PC-9 (cell line): ENCODE results near the gene SOX18. TPM values are rescaled to one million over a fixed set of nuclear protein-coding genes. Genes with fewer than 3 reads are reported as not detected.

Experiments
- BruUV-seq: library from RNA; stranded (reverse); fragments of 400-500 nt; replicated peaks from 2 replicates; lab custom pipeline; 2021; lab: Mats Ljungman, UMichigan
- CTCF ChIA-PET: fragments of 300-600 bp; sonication (Branson Sonifier 250); formaldehyde crosslinking; loops from one replicate; lab custom pipeline; 2022; ENCODE audit warnings: antibody characterized with exemption; lab: Charles Lee
- POLR2A ChIA-PET: fragments of 300-600 bp; sonication (Branson Sonifier 250); formaldehyde crosslinking; loops from one replicate; lab custom pipeline; 2022; ENCODE audit warnings: antibody characterized with exemption; ENCODE audit not compliant: unreplicated experiment; lab: Charles Lee
- DNase-seq, 2 experiments: peaks; one replicate each; pipeline versions ENCODE4 v3.0.0 to v3.0.0-alpha.2; 2015 to 2022; ENCODE audit warnings: mixed read lengths in 1 of 2
- H2AFZ ChIP-seq: fragments of 200-600 bp; sonication (generic); 2 replicates; pipeline ENCODE4 v1.8.1; 2017; ENCODE audit warnings: antibody characterized with exemption
- H3F3A ChIP-seq: fragments of 200-600 bp; sonication (generic); 2 replicates; pipeline ENCODE4 v1.8.1; 2017; ENCODE audit warnings: antibody characterized with exemption, mild to moderate bottlenecking, low read depth; ENCODE audit not compliant: insufficient read depth
- H3K27ac ChIP-seq: fragments of 200-600 bp; sonication (generic); 2 replicates; pipeline ENCODE4 v1.6.1; 2016; ENCODE audit warnings: mixed run types
- H3K27me3 ChIP-seq: fragments of 200-600 bp; sonication (generic); 2 replicates; pipeline ENCODE4 v1.6.1; 2016; ENCODE audit warnings: low read depth, mixed run types; ENCODE audit not compliant: insufficient read depth
- H3K36me3 ChIP-seq: fragments of 200-600 bp; sonication (generic); 2 replicates; pipeline ENCODE4 v1.6.1; 2016; ENCODE audit warnings: low read depth, mixed run types
- H3K4me1 ChIP-seq: fragments of 200-600 bp; sonication (generic); replicated peaks from 2 replicates; pipeline ENCODE4 v1.6.1; 2016; ENCODE audit warnings: mixed run types; ENCODE audit not compliant: insufficient read depth
- H3K4me2 ChIP-seq: fragments of 200-600 bp; sonication (generic); 2 replicates; pipeline ENCODE4 v1.6.1; 2017; ENCODE audit warnings: mixed run types
- H3K4me3 ChIP-seq: fragments of 200-600 bp; sonication (generic); 2 replicates; pipeline ENCODE4 v1.6.1; 2016; ENCODE audit warnings: mixed run types
- H3K79me2 ChIP-seq: fragments of 200-600 bp; sonication (generic); 2 replicates; pipeline ENCODE4 v1.6.1; 2017; ENCODE audit warnings: low read depth, mixed run types
- H3K9me2 ChIP-seq: fragments of 200-600 bp; sonication (generic); 2 replicates; pipeline ENCODE4 v1.8.1; 2017; ENCODE audit warnings: mild to moderate bottlenecking; ENCODE audit not compliant: insufficient read depth
- H3K9me3 ChIP-seq: fragments of 200-600 bp; sonication (generic); 2 replicates; pipeline ENCODE4 v1.8.1; 2016; ENCODE audit warnings: low read depth; ENCODE audit not compliant: insufficient read depth
- H4K20me1 ChIP-seq: fragments of 200-600 bp; sonication (generic); 2 replicates; pipeline ENCODE4 v1.8.1; 2017; ENCODE audit not compliant: insufficient read depth
- EZH2 ChIP-seq: fragments of 200-600 bp; sonication (generic); IDR thresholded peaks from 2 replicates; pipeline ENCODE4 v1.8.0; 2017; ENCODE audit warnings: antibody characterized with exemption, low read depth
- intact Hi-C: fragments of 100-400 bp; cut with micrococcal nuclease; formaldehyde crosslinking; loops from one replicate; pipeline ENCODE4 v1.10.0; 2022; ENCODE audit not compliant: unreplicated experiment
- total RNA-seq: library from RNA; stranded (reverse); gene quantifications from 2 replicates; pipeline ENCODE4 v1.2.3, GENCODE V29; 2021
- TF ChIP-seq, protein P1 (sequence below): fragments of 200-600 bp; sonication (generic); conservative IDR thresholded peaks from 2 replicates; pipeline ENCODE4 v1.6.1; 2017; ENCODE audit warnings: mixed run types, antibody characterized with exemption, mild to moderate bottlenecking, moderate library complexity

Gene SOX18
- total RNA-seq, 1 experiment from 2014 or later: not detected

DNA sequence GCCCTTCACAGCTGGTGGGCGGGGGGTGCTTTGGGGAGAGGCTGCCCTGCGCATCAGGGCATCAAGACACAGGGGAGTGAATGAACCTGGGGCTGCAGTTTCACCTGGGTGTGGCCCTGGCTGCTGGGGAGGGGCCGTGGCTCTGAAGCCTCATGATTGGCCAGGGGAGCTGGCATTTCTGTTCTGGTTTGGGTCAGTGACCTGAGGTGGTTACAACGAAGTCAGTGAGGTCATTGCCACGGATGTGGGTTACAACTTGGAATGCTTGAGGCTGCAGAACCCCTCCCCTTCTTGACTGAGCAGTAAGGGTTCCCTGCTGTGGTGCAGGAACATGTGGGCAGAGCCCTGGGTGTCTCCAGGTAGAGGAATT is 16.5 kb upstream of the SOX18 start:
- H3K4me3 ChIP-seq: no peak overlapping the region; the same call in 1 of the 2 replicates
- TF ChIP-seq, protein P1, sequence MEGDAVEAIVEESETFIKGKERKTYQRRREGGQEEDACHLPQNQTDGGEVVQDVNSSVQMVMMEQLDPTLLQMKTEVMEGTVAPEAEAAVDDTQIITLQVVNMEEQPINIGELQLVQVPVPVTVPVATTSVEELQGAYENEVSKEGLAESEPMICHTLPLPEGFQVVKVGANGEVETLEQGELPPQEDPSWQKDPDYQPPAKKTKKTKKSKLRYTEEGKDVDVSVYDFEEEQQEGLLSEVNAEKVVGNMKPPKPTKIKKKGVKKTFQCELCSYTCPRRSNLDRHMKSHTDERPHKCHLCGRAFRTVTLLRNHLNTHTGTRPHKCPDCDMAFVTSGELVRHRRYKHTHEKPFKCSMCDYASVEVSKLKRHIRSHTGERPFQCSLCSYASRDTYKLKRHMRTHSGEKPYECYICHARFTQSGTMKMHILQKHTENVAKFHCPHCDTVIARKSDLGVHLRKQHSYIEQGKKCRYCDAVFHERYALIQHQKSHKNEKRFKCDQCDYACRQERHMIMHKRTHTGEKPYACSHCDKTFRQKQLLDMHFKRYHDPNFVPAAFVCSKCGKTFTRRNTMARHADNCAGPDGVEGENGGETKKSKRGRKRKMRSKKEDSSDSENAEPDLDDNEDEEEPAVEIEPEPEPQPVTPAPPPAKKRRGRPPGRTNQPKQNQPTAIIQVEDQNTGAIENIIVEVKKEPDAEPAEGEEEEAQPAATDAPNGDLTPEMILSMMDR: no peak
- no peak for TF ChIP-seq EZH2
- H3K79me2 ChIP-seq: peaks cover 19% of the 10 kb centered on the region
- peaks cover 11% of the 10 kb centered on the region for H4K20me1 ChIP-seq
- H3K9me3 ChIP-seq: no peaks in the 10 kb centered on the region
- POLR2A ChIA-PET: interaction anchor here (0.6 to 1.0 kb wide), 4 partner anchors 28 to 424 kb away, joined by 3 to 8 read pairs (median 4); no protein-coding TSS in a partner anchor
- no peak overlapping the region for H2AFZ ChIP-seq
- no TSS peak for BruUV-seq
- intact Hi-C loops: loop anchor here (1.0 to 10.0 kb wide), 2 partner anchors 13 to 201 kb away; partner anchors contain the start of genes ABHD16B, RGS19 and TPD52L2
- H3K4me2 ChIP-seq: peak overlapping the region; percentile 96
- H3K27me3 ChIP-seq: no peaks in the 10 kb centered on the region
- peaks cover 47% of the 10 kb centered on the region for H3K4me1 ChIP-seq
- H3K27ac ChIP-seq: peak overlapping the region; percentile 38; the same call in 1 of the 2 replicates
- H3F3A ChIP-seq: peaks cover 20% of the 10 kb centered on the region; the same call in 1 of the 2 replicates
- no peaks in the 10 kb centered on the region for H3K36me3 ChIP-seq
- no peaks in the 10 kb centered on the region for H3K9me2 ChIP-seq
- CTCF ChIA-PET: interaction anchor here (1.2 to 1.3 kb wide), 2 partner anchors 27 to 528 kb away, joined by 4 to 5 read pairs; no protein-coding TSS in a partner anchor
- peak; percentile 92 to 96 for DNase-seq

DNA sequence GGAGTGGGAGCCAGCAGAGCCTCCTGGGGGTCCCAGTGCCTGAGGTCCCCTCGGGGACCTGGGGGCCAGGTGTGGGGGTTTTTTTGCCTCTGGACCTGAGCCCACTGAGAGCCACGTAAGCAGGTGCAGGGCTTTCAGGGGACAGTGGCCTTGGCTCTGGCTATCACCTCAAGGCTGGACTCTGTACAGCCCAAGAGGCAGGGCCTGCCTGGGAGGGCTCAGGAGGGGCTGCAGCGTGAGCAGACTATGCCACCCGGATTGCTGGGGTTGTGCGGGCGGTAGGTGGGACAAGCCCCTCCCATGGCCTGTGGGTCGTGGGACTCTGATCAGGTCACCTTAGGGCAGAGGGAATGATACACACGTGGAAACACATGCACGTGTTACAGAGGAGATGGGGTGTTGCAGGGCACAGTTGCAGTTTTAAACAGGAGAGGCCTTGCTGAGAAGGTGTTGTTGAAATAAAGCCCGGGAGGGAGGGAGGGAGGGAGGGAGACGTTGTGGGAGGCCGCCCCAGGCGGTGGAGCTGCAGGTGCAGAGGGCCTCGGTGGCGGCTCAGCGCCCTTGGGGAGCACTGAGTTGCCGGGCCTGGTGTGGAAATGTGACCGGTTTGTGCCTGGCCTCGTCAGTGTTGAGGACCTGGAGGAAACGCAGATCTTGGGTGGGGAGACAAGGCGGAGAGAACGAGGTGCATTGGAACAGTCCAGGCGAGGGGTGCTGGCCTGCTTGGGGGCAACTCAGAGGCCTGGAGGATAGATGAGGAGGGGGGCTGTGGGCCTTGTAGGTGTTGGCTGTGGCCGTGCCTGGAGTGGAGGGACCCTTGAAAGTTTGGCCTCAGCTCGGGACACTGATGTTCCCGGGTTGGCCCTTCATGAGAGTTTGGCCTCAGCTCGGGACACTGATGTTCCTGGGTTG is 15.9 kb upstream of the SOX18 start:
- DNase-seq: no peak
- Histone ChIP-seq H3K27ac (peak overlapping the region; percentile 22; the same call in 1 of the 2 replicates), H3K9me2 (no peaks in the 10 kb centered on the region), H3K27me3 (no peaks in the 10 kb centered on the region), H3K4me2 (peak overlapping the region; percentile 96), H2AFZ (no peak overlapping the region), H3K36me3 (no peaks in the 10 kb centered on the region), H3K4me1 (peaks cover 47% of the 10 kb centered on the region), H3K9me3 (no peaks in the 10 kb centered on the region), H3K4me3 (no peak overlapping the region), H4K20me1 (peaks cover 11% of the 10 kb centered on the region), H3K79me2 (peaks cover 19% of the 10 kb centered on the region), H3F3A (peaks cover 20% of the 10 kb centered on the region; the same call in 1 of the 2 replicates)
- ChIA-PET POLR2A (interaction anchor here (0.6 to 1.0 kb wide), 3 partner anchors 68 to 424 kb away, joined by 3 to 8 read pairs (median 3); no protein-coding TSS in a partner anchor), CTCF (interaction anchor here (1.2 to 1.3 kb wide), 2 partner anchors 26 to 527 kb away, joined by 4 to 5 read pairs; no protein-coding TSS in a partner anchor)
- intact Hi-C loops: loop anchor here (10.0 kb wide), 1 partner anchor 201 kb away; the partner anchor contains the start of genes ABHD16B and TPD52L2
- BruUV-seq: no TSS peak
- TF ChIP-seq EZH2: no peak
- TF ChIP-seq, protein P1: no peak

DNA sequence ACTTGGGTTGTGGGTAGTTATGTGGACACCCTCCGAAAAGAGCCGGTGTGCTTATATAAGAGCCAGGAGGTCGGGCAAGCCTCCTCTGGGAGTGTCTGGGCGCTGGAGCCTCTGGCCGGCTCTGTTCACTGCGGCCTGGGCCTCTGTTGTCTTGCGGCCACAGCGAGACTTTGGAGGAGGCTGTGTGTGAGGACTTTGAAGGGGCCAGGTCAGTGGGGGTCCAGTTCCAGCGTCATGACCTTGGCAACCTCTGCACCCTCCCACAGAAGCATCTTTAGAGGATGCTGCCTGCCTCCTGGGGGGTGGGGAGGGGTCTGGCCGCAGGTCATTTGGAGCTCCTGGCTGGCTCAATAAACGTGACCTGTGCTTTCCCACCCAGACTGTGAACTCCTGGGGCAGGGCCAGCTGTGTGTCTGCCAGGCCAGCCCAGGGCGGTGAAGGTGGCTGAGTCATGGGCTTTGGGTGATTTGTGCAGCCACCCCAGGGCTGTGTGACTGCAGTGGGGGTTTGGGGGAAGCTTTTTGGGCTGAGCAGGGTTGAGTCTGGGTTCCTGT is 14.8 kb upstream of the SOX18 start:
- H3K4me1 ChIP-seq: peaks cover 47% of the 10 kb centered on the region
- H3K9me2 ChIP-seq: no peaks in the 10 kb centered on the region
- H3K79me2 ChIP-seq: peaks cover 19% of the 10 kb centered on the region
- ChIA-PET CTCF (interaction anchor here (0.6 kb wide), 1 partner anchor 355 kb away, joined by 8 read pairs; no protein-coding TSS in a partner anchor), POLR2A (no interaction called here)
- TF ChIP-seq, protein P1: no peak
- TF ChIP-seq EZH2: no peak
- BruUV-seq: TSS peak; percentile 48
- H3F3A ChIP-seq: peaks cover 29% of the 10 kb centered on the region; the same call in 1 of the 2 replicates
- H2AFZ ChIP-seq: no peak overlapping the region
- H3K27me3 ChIP-seq: no peaks in the 10 kb centered on the region
- peak overlapping the region; percentile 61 for H3K27ac ChIP-seq
- H4K20me1 ChIP-seq: peaks cover 5% of the 10 kb centered on the region
- peak overlapping the region; percentile 96 for H3K4me2 ChIP-seq
- no peaks in the 10 kb centered on the region for H3K9me3 ChIP-seq
- peak overlapping the region; percentile 90 for H3K4me3 ChIP-seq
- no peaks in the 10 kb centered on the region for H3K36me3 ChIP-seq
- peak; percentile 60 to 72 for DNase-seq
- intact Hi-C loops: loop anchor here (10.0 kb wide), 1 partner anchor 199 kb away; the partner anchor contains the start of genes ABHD16B and TPD52L2
